GM12864 (cell line): Measurements from ENCODE around the gene TRANK1.
"Not testable (repeated sequence)": the region's sequence is repeated elsewhere in the genome, so short reads cannot be mapped to it uniquely, and the experiment has no call there.

Experiments
- DNase-seq: peaks from one replicate; pipeline ENCODE4 v3.0.0-alpha.2; 2011; ENCODE audit warnings: low read depth
- H3K4me3 ChIP-seq: 2 replicates; pipeline ENCODE4 v1.5.1; 2011; ENCODE audit warnings: mild to moderate bottlenecking, low read depth, low read length, control low read depth
- TF ChIP-seq, protein P1 (sequence below): IDR thresholded peaks from 2 replicates; pipeline ENCODE4 v1.5.1; 2011; ENCODE audit warnings: low read depth, mild to moderate bottlenecking, moderate library complexity, low read length, control low read depth, inconsistent platforms; ENCODE audit errors: missing control alignments

The TRANK1 gene

DNA sequence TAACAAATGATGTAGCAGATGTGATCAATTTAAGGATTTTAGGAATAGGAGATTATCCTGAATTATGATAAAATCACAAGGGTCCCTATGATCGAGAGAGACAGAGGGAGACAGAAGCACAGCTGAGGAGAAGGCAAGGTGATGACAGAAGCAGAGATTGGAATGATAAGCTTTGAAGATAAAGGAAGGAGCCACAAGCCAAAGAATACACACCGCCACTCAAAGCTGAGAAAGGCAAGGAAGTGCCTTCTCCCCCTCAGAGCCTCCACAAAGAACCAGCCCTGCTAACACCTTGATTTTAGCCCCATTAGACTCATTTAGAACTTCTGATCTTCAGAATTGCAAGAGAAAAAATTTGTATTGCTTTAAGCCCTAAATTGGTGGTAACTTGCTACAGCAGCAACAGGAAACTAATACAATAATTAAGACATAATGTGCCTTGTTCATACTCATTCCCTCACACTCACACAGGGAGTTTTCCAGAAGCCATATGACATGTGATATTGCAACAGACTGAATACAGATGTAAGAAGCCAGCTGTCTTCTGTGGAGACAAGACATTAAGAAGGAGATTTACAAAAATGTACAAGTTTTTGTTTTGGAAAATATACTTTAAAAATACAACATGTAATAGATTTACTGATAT, 38.2 kb downstream of the TRANK1 start:
- H3K4me3 ChIP-seq: no peak overlapping the region
- TF ChIP-seq, protein P1, sequence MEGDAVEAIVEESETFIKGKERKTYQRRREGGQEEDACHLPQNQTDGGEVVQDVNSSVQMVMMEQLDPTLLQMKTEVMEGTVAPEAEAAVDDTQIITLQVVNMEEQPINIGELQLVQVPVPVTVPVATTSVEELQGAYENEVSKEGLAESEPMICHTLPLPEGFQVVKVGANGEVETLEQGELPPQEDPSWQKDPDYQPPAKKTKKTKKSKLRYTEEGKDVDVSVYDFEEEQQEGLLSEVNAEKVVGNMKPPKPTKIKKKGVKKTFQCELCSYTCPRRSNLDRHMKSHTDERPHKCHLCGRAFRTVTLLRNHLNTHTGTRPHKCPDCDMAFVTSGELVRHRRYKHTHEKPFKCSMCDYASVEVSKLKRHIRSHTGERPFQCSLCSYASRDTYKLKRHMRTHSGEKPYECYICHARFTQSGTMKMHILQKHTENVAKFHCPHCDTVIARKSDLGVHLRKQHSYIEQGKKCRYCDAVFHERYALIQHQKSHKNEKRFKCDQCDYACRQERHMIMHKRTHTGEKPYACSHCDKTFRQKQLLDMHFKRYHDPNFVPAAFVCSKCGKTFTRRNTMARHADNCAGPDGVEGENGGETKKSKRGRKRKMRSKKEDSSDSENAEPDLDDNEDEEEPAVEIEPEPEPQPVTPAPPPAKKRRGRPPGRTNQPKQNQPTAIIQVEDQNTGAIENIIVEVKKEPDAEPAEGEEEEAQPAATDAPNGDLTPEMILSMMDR: no peak
- no peak for DNase-seq

DNA sequence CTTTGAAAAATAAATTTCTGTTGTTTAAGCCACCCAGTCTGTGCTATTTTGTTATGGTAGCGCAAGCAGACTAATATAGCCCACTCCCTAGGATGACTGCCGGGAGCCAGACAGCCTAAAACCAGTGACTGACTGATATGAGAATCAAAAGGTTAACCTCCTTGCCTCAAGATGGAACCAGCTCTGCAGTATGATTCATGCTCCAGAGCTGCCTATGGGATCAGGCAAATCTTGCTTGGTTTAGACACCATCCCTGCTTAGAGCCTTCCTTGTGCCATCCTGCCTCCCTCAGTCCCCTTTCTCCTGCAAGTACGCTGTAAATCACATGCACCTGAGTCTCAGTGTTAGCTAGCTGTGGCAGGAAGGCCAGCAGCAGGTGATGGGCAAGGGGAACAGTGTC, 39.3 kb downstream of the TRANK1 start:
- H3K4me3 ChIP-seq: no peak overlapping the region
- DNase-seq: no peak
- TF ChIP-seq, protein P1: no peak

DNA sequence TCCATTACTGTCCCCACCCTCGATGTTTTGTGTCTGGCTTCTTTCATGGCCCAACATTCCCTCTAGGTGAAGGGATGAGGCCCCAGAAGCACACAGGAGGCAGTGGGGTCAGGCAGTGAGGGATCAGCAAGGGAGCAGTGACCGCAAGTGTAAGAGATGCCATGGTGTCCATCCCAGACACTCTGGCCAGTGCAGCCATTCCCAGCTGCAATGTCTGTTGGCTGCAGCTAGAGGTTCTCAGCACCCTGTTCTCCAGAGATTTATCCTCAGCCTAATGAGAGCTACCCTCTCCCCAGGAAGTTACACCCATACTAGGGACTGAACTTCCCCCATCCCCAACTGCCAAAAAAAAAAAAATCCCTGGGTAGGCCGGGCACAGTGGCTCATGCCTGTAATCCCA, 40.2 kb downstream of the TRANK1 start:
- no peak overlapping the region for H3K4me3 ChIP-seq
- TF ChIP-seq, protein P1: peak; percentile 51
- no peak for DNase-seq

DNA sequence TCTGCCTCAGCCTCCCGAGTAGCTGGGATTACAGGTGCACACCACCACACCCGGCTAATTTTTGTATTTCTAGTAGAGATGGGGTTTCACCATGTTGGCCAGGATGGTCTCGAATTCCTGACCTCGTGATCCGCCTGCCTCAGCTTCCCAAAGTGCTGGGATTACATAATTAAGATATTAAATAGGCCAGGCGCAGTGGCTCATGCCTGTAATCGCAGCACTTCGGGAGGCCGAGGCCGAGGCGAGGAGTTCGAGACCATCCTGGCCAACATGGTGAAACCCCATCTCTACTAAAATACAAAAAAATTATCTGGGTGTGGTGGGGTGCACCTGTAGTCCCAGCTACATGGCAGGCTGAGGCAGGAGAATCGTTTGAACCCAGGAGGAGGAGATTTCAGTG, 40.8 kb downstream of the TRANK1 start:
- not testable (repeated sequence) for H3K4me3 ChIP-seq, DNase-seq

DNA sequence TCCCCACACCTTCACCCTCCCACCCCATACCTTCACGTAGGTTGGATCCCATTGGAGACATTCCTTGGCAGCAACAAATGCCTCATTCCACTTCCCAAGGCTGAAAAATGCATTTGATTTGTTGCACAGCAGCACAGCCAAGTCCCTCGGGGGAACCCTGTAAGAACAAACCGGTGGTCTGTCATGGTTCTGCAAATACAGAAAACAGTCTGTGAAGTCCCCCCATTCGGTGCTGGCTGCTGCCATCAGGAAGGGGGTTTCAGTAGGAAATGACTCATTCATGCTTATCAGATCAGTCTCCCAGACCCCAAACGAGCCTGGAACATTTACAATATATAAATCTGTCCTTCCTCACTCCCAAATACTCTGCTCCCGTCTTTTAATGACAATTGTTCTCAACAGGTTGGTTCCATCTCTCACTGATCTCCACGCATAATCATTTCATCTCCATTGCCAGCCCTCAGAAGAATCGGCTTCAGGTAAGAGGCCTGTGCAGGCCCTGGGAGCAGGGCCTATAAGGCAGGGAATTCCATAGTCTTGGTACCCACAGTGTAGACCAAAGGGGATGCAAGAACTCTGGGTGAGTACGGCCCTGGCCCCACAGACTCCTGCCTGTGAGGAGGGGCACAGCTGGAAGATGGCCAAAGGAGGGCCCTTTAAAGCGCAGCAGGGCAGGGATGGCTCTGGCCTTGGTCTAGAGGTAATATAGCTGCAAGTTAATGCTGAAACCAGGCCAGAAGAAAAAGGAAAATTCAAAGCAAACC, 41.6 kb downstream of the TRANK1 start:
- TF ChIP-seq, protein P1: no peak
- no peak overlapping the region for H3K4me3 ChIP-seq
- no peak for DNase-seq

DNA sequence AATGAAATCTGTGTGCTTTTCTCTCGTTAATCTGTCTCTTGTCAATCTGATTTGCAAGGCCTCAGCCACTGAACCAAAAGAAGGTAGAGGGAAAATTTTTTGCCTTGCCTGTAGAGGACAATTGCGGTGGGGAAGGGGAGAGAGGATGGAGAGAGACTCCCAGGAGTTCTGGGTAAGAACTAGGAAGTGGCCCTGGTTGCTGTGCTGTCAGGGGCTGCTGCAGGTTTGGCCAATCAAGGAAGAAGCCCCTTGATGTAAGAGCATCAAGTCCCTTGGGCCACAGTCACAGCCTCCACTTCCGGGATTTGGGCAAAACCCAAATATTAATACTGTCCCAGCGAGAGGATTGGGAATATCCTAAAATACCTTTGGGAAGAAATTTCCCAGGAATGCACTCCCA, 43.3 kb downstream of the TRANK1 start:
- DNase-seq: no peak
- TF ChIP-seq, protein P1: no peak
- H3K4me3 ChIP-seq: no peak overlapping the region

DNA sequence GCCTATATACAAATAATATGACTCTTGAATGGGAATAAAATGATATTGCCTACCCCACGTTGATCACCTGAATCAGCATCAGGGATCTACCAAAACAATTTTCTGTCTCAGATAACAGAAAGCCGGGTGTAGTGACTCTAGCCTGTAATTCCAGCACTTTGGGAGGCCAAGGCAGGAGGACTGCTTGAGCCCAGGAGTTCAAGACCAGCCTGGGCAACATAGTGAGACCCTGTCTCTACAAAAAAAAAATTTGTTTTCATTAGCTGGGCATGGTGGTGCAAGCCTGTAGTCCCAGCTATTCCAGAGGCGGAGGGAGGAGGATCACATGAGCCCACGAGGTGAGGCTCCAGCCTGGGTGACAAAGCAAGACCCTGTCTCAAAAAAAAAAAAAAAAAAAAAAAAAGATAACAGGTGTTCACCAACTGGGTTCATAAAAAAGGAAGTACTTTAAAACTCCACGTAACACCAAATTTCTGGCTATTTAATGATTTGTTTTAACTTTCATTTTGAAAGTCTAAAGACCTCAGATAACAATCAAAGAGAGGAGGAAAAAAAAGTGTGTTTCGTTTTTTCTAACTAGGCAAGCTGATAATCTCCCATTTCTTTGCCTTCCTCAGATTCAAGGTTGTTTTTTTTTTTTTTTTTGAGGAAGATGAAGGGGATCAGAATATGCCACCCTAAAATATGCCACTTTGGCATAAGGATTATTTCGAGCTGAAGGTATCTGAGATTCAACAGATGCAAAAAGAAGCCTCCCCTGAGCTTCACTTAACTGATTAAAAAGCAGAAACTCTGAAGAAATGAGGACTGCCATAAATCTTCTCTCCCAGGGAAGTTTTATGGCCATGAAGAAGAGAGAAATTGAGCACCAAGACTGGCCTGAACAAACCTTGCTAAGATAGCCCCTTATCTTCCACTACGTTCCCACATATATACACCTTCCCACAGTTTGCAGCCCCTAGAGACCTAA, 44.1 kb downstream of the TRANK1 start:
- no peak overlapping the region for H3K4me3 ChIP-seq
- TF ChIP-seq, protein P1: no peak

More for the DNA sequence above, 44.1 kb downstream of the TRANK1 start:
- no peak for DNase-seq
